Measurements from ENCODE around the gene STAB1. TPM values are rescaled to one million over a fixed set of nuclear protein-coding genes. Genes with fewer than 3 reads are reported as not detected.
A peak's percentile ranks its signal among the peaks of the same experiment; 100 is the strongest.

Gene STAB1
- total RNA-seq, 3 donors from 2014 or later (not counting 1 experiment from before 2014, with no cell fraction given) = 1.8 to 26.5 (median 5.9) TPM

DNA sequence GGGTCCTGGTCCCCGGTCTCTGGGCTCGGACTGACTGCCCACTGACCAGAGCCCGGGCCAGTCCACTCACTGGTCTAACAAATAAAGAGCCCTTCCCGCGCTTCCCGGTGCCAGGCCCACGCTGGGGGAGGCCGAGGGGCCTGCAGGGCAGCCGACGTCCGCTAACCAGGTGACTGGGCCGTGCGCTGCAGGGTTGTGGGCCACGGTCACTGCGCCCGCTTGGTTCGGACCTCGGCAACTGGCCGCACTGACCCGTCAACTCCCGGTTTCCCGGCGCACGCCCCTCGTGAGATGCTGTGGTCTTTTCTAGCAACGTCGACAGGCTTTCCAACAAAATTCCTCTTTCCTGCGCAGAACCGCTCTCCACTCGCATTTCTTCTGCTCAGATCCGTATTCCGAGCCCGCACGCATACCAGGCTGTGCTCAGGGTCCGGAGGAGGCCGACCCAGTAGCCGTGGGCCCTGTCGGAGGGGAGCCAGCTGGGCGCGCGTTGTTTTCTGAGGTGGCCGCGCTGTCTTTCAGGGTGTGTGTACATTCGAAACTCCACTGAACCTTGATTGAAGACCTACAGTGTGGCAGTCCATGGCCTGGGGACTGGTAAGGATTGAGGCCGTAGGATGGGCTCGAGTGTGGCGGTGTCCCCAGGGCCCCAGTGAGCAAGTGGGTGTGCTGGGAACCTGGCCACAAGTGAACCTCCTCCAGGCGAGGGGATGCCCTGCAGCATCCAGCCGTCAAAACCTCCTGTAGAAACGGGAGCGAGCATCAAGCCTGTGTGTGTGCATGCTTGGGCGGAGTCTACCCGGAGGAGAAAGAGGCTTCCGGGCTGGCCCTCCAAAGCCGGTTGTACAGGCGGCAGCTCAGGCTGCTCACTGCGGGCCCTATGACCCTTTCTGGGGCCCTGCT is 39.4 kb downstream of the STAB1 start:
- H3K27me3 ChIP-seq (ENCODE audit: control insufficient read depth, insufficient read depth, low read length) = no peaks in the 10 kb centered on the region
- no peak overlapping the region for H3K27ac ChIP-seq (ENCODE audit: low read length)
- intact Hi-C loops (cut with micrococcal nuclease) = loop anchor here (5.0 kb wide), 1 partner anchor 77 kb away; the partner anchor contains the start of gene NISCH
- Mint-ChIP-seq H3K36me3 (no peaks in the 10 kb centered on the region), H3K4me1 (peaks cover 42 to 52% of the 10 kb centered on the region in 2 donors), H3K4me3 (peak overlapping the region; percentile 98), H3K27me3 (ENCODE audit: low read depth in 2 of 2) (no peaks in the 10 kb centered on the region), H3K27ac (peak overlapping the region; percentile 54 to 96), H3K9me3 (no peaks in the 10 kb centered on the region)
- DNase-seq (peak; percentile 14 to 18), ATAC-seq (no peak)
- TF ChIP-seq, protein P1, sequence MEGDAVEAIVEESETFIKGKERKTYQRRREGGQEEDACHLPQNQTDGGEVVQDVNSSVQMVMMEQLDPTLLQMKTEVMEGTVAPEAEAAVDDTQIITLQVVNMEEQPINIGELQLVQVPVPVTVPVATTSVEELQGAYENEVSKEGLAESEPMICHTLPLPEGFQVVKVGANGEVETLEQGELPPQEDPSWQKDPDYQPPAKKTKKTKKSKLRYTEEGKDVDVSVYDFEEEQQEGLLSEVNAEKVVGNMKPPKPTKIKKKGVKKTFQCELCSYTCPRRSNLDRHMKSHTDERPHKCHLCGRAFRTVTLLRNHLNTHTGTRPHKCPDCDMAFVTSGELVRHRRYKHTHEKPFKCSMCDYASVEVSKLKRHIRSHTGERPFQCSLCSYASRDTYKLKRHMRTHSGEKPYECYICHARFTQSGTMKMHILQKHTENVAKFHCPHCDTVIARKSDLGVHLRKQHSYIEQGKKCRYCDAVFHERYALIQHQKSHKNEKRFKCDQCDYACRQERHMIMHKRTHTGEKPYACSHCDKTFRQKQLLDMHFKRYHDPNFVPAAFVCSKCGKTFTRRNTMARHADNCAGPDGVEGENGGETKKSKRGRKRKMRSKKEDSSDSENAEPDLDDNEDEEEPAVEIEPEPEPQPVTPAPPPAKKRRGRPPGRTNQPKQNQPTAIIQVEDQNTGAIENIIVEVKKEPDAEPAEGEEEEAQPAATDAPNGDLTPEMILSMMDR (IDR thresholded peaks at IDR 0.05) = no peak
- H3K36me3 ChIP-seq (ENCODE audit: control insufficient read depth, insufficient read depth, low read length) = no peaks in the 10 kb centered on the region
- 87% methylated on average over 57 of the region's 57 CpGs for WGBS (ENCODE audit: insufficient coverage)
- H3K4me1 ChIP-seq (ENCODE audit: control insufficient read depth, insufficient read depth, low read length) = peaks cover 49% of the 10 kb centered on the region
- no peak overlapping the region for H3K4me3 ChIP-seq (ENCODE audit: low read length)
- no peaks in the 10 kb centered on the region for H3K9me3 ChIP-seq (ENCODE audit: control insufficient read depth, insufficient read depth, low read length)

DNA sequence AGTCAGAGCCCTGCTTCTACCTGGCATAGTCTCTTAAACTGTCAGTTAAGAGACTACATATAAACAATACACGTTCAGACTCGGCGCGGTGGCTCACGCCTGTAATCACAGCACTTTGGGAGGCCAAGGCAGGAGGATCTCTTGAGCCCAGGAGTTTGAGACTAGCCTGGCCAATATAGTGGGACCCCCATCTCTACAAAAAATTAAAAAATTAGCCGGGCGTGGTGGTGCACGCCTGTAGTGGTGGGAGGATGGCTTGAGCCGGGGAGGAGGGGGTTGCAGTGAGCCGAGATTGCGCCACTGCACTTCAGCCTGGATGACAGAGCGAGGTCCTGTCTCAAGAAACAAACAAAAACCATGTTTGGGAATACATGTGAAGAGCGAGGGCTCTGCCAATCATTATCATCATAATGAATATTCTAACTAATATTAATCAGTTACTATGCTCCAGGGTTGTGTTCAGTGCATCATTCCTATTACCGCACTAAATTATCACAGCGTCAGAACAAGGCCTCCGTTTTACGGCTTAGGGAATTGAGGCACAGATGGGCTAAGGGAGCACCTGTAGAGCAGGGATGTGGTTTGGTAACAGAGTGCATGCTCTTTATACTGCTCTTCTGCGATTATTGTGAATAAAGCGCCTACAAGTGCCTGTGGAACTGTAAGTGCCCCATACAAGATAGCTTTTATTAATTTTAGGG is 40.4 kb downstream of the STAB1 start:
- 94% methylated on average over 19 of the region's 19 CpGs for WGBS (ENCODE audit: insufficient coverage)
- H3K4me3 ChIP-seq (ENCODE audit: low read length) = peak overlapping the region; percentile 12
- H3K27me3 ChIP-seq (ENCODE audit: control insufficient read depth, insufficient read depth, low read length) = no peaks in the 10 kb centered on the region
- ATAC-seq (no peak), DNase-seq (peak in 1 of 2 donors; percentile 14)
- intact Hi-C loops (cut with micrococcal nuclease) = loop anchor here (5.0 kb wide), 1 partner anchor 78 kb away; the partner anchor contains the start of gene NISCH
- TF ChIP-seq, protein P1 (IDR thresholded peaks at IDR 0.05) = no peak
- H3K4me3 Mint-ChIP-seq = peak overlapping the region; percentile 98
- no peak overlapping the region for H3K27ac ChIP-seq (ENCODE audit: low read length)
- H3K9me3 ChIP-seq (ENCODE audit: control insufficient read depth, insufficient read depth, low read length) = no peaks in the 10 kb centered on the region
- no peaks in the 10 kb centered on the region for H3K36me3 Mint-ChIP-seq
- H3K4me1 ChIP-seq (ENCODE audit: control insufficient read depth, insufficient read depth, low read length) = peaks cover 49% of the 10 kb centered on the region
- H3K9me3 Mint-ChIP-seq = no peaks in the 10 kb centered on the region
- H3K27me3 Mint-ChIP-seq (ENCODE audit: low read depth in 2 of 2) = no peaks in the 10 kb centered on the region
- peak overlapping the region; percentile 95 to 96 for H3K27ac Mint-ChIP-seq
- H3K4me1 Mint-ChIP-seq = peaks cover 42 to 52% of the 10 kb centered on the region in 2 donors
- H3K36me3 ChIP-seq (ENCODE audit: control insufficient read depth, insufficient read depth, low read length) = no peaks in the 10 kb centered on the region

DNA sequence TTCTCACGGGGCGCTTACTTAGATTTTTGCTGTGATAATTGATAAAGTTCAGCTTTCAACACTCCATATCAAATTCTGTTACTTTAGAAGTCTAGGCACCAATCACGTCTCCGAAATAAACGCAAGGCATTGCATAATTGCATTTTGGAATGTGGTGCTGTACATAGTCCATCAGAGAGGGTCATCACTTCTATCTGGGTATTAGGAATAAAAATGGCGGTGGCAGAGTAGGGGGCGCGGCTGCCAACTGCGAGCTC is 40.9 kb downstream of the STAB1 start:
- Histone ChIP-seq H3K4me1 (ENCODE audit: control insufficient read depth, insufficient read depth, low read length) (peaks cover 49% of the 10 kb centered on the region), H3K27me3 (ENCODE audit: control insufficient read depth, insufficient read depth, low read length) (no peaks in the 10 kb centered on the region)
- intact Hi-C loops (cut with micrococcal nuclease) = loop anchor here (5.0 kb wide), 1 partner anchor 79 kb away; the partner anchor contains the start of gene NISCH

More for the DNA sequence above, 40.9 kb downstream of the STAB1 start:
- peaks cover 42 to 52% of the 10 kb centered on the region in 2 donors for H3K4me1 Mint-ChIP-seq
- H3K27me3 Mint-ChIP-seq (ENCODE audit: low read depth in 2 of 2) = no peaks in the 10 kb centered on the region
- DNase-seq (no peak), ATAC-seq (no peak)
- no peaks in the 10 kb centered on the region for H3K9me3 Mint-ChIP-seq
- TF ChIP-seq, protein P1 (IDR thresholded peaks at IDR 0.05) = no peak
- 6% methylated on average over 7 of the region's 9 CpGs for WGBS (ENCODE audit: insufficient coverage)
- no peaks in the 10 kb centered on the region for H3K36me3 Mint-ChIP-seq
- Histone ChIP-seq H3K4me3 (ENCODE audit: low read length) (peak overlapping the region; percentile 12), H3K36me3 (ENCODE audit: control insufficient read depth, insufficient read depth, low read length) (peaks cover 2% of the 10 kb centered on the region), H3K9me3 (ENCODE audit: control insufficient read depth, insufficient read depth, low read length) (no peaks in the 10 kb centered on the region), H3K27ac (ENCODE audit: low read length) (no peak overlapping the region)
- peak overlapping the region; percentile 98 for H3K4me3 Mint-ChIP-seq
- H3K27ac Mint-ChIP-seq = peak overlapping the region; percentile 95 to 96

Data from natural killer cell (primary cell).